Upper lobe of left lung (tissue), 4 donors: ENCODE measurements around the gene CHIT1.

Experiments used
- CTCF ChIP-seq, 6 experiments: fragments of 450-650 bp in 4 of 6; fragments of 200-600 bp in 2 of 6; sonication (generic) in 2 of 6; IDR thresholded peaks; one replicate each; pipeline ENCODE4 v1.5.1; 2016 to 2019; ENCODE audit warnings: antibody characterized with exemption in 6 of 6
- POLR2A ChIP-seq, 4 donors: fragments of 450-650 bp; IDR thresholded peaks; one replicate each; pipeline ENCODE4 v1.5.1; 2016 to 2017; ENCODE audit warnings: antibody characterized with exemption in 4 of 4, mild to moderate bottlenecking in 2 of 4

- no peak for TF ChIP-seq CTCF (IDR thresholded peaks at IDR 0.05)
- no peak for TF ChIP-seq POLR2A (IDR thresholded peaks at IDR 0.05)
Measured at GRCh38 chr1:203215573-203215972, 13.9 kb downstream of the CHIT1 start.
